PC-3 (cell line): ENCODE results near the gene LMTK3. TPM values are rescaled to one million over a fixed set of nuclear protein-coding genes. Genes with fewer than 3 reads are reported as not detected.

Experiments
- ATAC-seq: fragments of 200-7000 bp; cut with Tn5 transposase; 2 replicates; pipeline ENCODE4 v1.9.1; 2020; ENCODE audit warnings: mild to moderate bottlenecking, moderate library complexity
- BruUV-seq: library from RNA; stranded (reverse); fragments of 400-500 nt; replicated peaks from 2 replicates; lab custom pipeline; 2021; lab: Mats Ljungman, UMichigan
- CTCF ChIA-PET: fragments of 300-600 bp; sonication (Branson Sonifier 250); formaldehyde crosslinking; loops from one replicate; lab custom pipeline; 2022; ENCODE audit warnings: antibody characterized with exemption; lab: Charles Lee
- POLR2A ChIA-PET: fragments of 300-600 bp; sonication (Branson Sonifier 250); formaldehyde crosslinking; loops from one replicate; lab custom pipeline; 2022; ENCODE audit warnings: antibody characterized with exemption; ENCODE audit not compliant: unreplicated experiment; lab: Charles Lee
- DNase-seq: peaks from one replicate; pipeline ENCODE4 v3.0.0-alpha.2; 2015
- H2AFZ ChIP-seq: fragments of 300-600 bp; sonication (generic); 2 replicates; pipeline ENCODE4 v1.6.0; 2016; ENCODE audit warnings: antibody characterized with exemption, low read length
- H3F3A ChIP-seq: fragments of 300-600 bp; sonication (generic); one replicate; pipeline ENCODE4 v1.6.0; 2017; ENCODE audit warnings: antibody characterized with exemption, low read length, control low read depth, mild to moderate bottlenecking; ENCODE audit not compliant: unreplicated experiment
- H3K27ac ChIP-seq: fragments of 300-600 bp; sonication (generic); 2 replicates; pipeline ENCODE4 v1.5.1; 2016; ENCODE audit warnings: mild to moderate bottlenecking, low read length
- H3K27me3 ChIP-seq: fragments of 300-600 bp; sonication (generic); 2 replicates; pipeline ENCODE4 v1.6.1; 2016; ENCODE audit warnings: low read length, mixed read lengths
- H3K36me3 ChIP-seq: fragments of 300-600 bp; sonication (generic); 2 replicates; pipeline ENCODE4 v1.6.1; 2016; ENCODE audit warnings: low read depth, mixed run types, low read length, mixed read lengths
- H3K4me1 ChIP-seq: fragments of 300-600 bp; sonication (generic); 2 replicates; pipeline ENCODE4 v1.5.1; 2016; ENCODE audit warnings: low read length; ENCODE audit not compliant: insufficient read depth
- H3K4me2 ChIP-seq: fragments of 300-600 bp; sonication (generic); 2 replicates; pipeline ENCODE4 v1.6.0; 2016; ENCODE audit warnings: low read length
- H3K4me3 ChIP-seq: fragments of 300-600 bp; sonication (generic); 2 replicates; pipeline ENCODE4 v1.5.1; 2016; ENCODE audit warnings: mild to moderate bottlenecking, low read length, mixed read lengths
- H3K79me2 ChIP-seq: fragments of 300-600 bp; sonication (generic); 2 replicates; pipeline ENCODE4 v1.6.1; 2017; ENCODE audit warnings: low read length, mixed read lengths
- H3K9ac ChIP-seq: fragments of 300-600 bp; sonication (generic); 2 replicates; pipeline ENCODE4 v1.6.0; 2016; ENCODE audit warnings: mild to moderate bottlenecking, low read length
- H3K9me2 ChIP-seq: fragments of 300-600 bp; sonication (generic); replicated peaks from 2 replicates; pipeline ENCODE4 v1.6.1; 2016; ENCODE audit warnings: mixed run types, low read length, mixed read lengths
- H3K9me3 ChIP-seq: fragments of 300-600 bp; sonication (generic); 2 replicates; pipeline ENCODE4 v1.6.1; 2016; ENCODE audit warnings: low read length, mixed read lengths
- H4K20me1 ChIP-seq: fragments of 300-600 bp; sonication (generic); 2 replicates; pipeline ENCODE4 v1.6.1; 2016; ENCODE audit warnings: low read length, mixed read lengths
- CTCF ChIP-seq: fragments of 300-600 bp; sonication (generic); conservative IDR thresholded peaks from 2 replicates; pipeline ENCODE4 v1.5.1; 2017; ENCODE audit warnings: antibody characterized with exemption, low read depth, mild to moderate bottlenecking, low read length
- EZH2 ChIP-seq: fragments of 300-600 bp; sonication (generic); IDR thresholded peaks from one replicate; pipeline ENCODE4 v1.6.1; 2017; ENCODE audit warnings: antibody characterized with exemption, mild to moderate bottlenecking, low read length; ENCODE audit not compliant: unreplicated experiment
- EZH2phosphoT487 ChIP-seq: fragments of 300-600 bp; sonication (generic); IDR thresholded peaks from 2 replicates; pipeline ENCODE4 v1.6.1; 2018; ENCODE audit warnings: mild to moderate bottlenecking, antibody characterized with exemption, low read length, borderline replicate concordance
- intact Hi-C: fragments of 100-400 bp; cut with micrococcal nuclease; formaldehyde crosslinking; loops from 2 replicates; pipeline ENCODE4 v1.9.0; 2023
- total RNA-seq: library from RNA; depleted of rRNA; stranded (reverse); fragments of >200 nt; gene quantifications from 2 replicates; pipeline ENCODE4 v1.2.3, GENCODE V29; 2014

LMTK3 gene
- total RNA-seq, 1 experiment from 2014 or later, result 4.8 TPM

GRCh38 chr19:48469934-48470680 lies 41.5 kb downstream of the LMTK3 start:
- POLR2A ChIA-PET, result interaction anchor here (0.6 kb wide), 1 partner anchor 11 kb away, joined by 5 read pairs; no protein-coding TSS in a partner anchor

GRCh38 chr19:48469289-48469881 lies 42.2 kb downstream of the LMTK3 start, which contains the start of gene CYTH2:
Gene CYTH2 (plus strand): TSS chr19:48469369. CDS start chr19:48469508, 139 bp downstream.
- H4K20me1 ChIP-seq, result peaks cover 12% of the 10 kb centered on the region
- peak within 1 kb of the TSS; percentile 92 for H3K9ac ChIP-seq
- H3K4me2 ChIP-seq, result peak within 1 kb of the TSS; percentile 95
- POLR2A ChIA-PET, result no interaction called here
- H3K4me3 ChIP-seq, result peak within 1 kb of the TSS; percentile 81
- peaks cover 14% of the 10 kb centered on the region for H3K79me2 ChIP-seq
- ATAC-seq, result peak; percentile 62
- CTCF ChIA-PET, result no interaction called here
- intact Hi-C loops, result no loop called here
- no peaks in the 10 kb centered on the region for H3K9me2 ChIP-seq
- no peak for TF ChIP-seq EZH2phosphoT487
- no peak for TF ChIP-seq EZH2
- no peak for TF ChIP-seq CTCF
- no peaks in the 10 kb centered on the region for H3K9me3 ChIP-seq
- H3F3A ChIP-seq, result no peaks in the 10 kb centered on the region
- no TSS peak for BruUV-seq
- peak; percentile 68 for DNase-seq
- no peaks in the 10 kb centered on the region for H3K27me3 ChIP-seq
- H3K36me3 ChIP-seq, result peaks cover 21% of the 10 kb centered on the region
- H2AFZ ChIP-seq, result peak within 1 kb of the TSS; percentile 61
- peak within 1 kb of the TSS; percentile 70 for H3K27ac ChIP-seq
- peaks cover 4% of the 10 kb centered on the region; the same call in 1 of the 2 replicates for H3K4me1 ChIP-seq

More at GRCh38 chr19:48469934-48470680, 41.5 kb downstream of the LMTK3 start:
- ATAC-seq (no peak), DNase-seq (no peak)
- Histone ChIP-seq H3K79me2 (peaks cover 14% of the 10 kb centered on the region), H3K4me3 (peak overlapping the region; percentile 81), H3K27me3 (no peaks in the 10 kb centered on the region), H3K9me2 (no peaks in the 10 kb centered on the region), H2AFZ (no peak overlapping the region), H3F3A (no peaks in the 10 kb centered on the region), H3K36me3 (peaks cover 28% of the 10 kb centered on the region), H3K4me2 (peak overlapping the region; percentile 95), H3K4me1 (peaks cover 4% of the 10 kb centered on the region; the same call in 1 of the 2 replicates), H4K20me1 (peaks cover 12% of the 10 kb centered on the region), H3K9me3 (no peaks in the 10 kb centered on the region), H3K9ac (peak overlapping the region; percentile 92), H3K27ac (no peak overlapping the region)
- CTCF ChIA-PET, result no interaction called here
- TF ChIP-seq CTCF, result no peak
- no peak for TF ChIP-seq EZH2phosphoT487
- intact Hi-C loops, result no loop called here
- TSS peak; percentile 43 for BruUV-seq
